ENCODE measurements around the gene POLE4. TPM values are rescaled to one million over a fixed set of nuclear protein-coding genes. Genes with fewer than 3 reads are reported as not detected.

Gene POLE4
- total and polyA plus RNA-seq, 3 donors from 2014 or later: 28.0 to 66.1 (median 37.8) TPM

GRCh38 chr2:74915743-74916142 is 42.7 kb upstream of the POLE4 start:
- no peaks in the 10 kb centered on the region for H3K4me1 ChIP-seq
- H3K27me3 ChIP-seq: no peaks in the 10 kb centered on the region
- intact Hi-C loops (cut with DNase I; ENCODE audit: low total_unique reads): no loop called here
- DNase-seq: no peak
- no peak overlapping the region for H3K27ac ChIP-seq
- TF ChIP-seq CTCF (IDR thresholded peaks at IDR 0.05) (no peak), POLR2A (IDR thresholded peaks at IDR 0.05) (no peak)
- WGBS, 2 donors: 84 to 87% methylated on average over 4 of the region's 4 CpGs
- H3K36me3 ChIP-seq (ENCODE audit: low read depth, missing control alignments): no peaks in the 10 kb centered on the region
- no peak overlapping the region for H3K4me3 ChIP-seq
- no peaks in the 10 kb centered on the region for H3K9me3 ChIP-seq

GRCh38 chr2:74916394-74916793 is 42.0 kb upstream of the POLE4 start:
- DNase-seq: no peak
- no peak overlapping the region for H3K27ac ChIP-seq
- intact Hi-C loops (cut with DNase I; ENCODE audit: low total_unique reads): no loop called here
- no peaks in the 10 kb centered on the region for H3K4me1 ChIP-seq
- no peaks in the 10 kb centered on the region for H3K9me3 ChIP-seq
- TF ChIP-seq POLR2A (IDR thresholded peaks at IDR 0.05): no peak
- TF ChIP-seq CTCF (IDR thresholded peaks at IDR 0.05): no peak
- WGBS, 2 donors: 77 to 78% methylated on average over 2 of the region's 2 CpGs
- no peak overlapping the region for H3K4me3 ChIP-seq
- no peaks in the 10 kb centered on the region for H3K36me3 ChIP-seq (ENCODE audit: low read depth, missing control alignments)
- no peaks in the 10 kb centered on the region for H3K27me3 ChIP-seq

DNA sequence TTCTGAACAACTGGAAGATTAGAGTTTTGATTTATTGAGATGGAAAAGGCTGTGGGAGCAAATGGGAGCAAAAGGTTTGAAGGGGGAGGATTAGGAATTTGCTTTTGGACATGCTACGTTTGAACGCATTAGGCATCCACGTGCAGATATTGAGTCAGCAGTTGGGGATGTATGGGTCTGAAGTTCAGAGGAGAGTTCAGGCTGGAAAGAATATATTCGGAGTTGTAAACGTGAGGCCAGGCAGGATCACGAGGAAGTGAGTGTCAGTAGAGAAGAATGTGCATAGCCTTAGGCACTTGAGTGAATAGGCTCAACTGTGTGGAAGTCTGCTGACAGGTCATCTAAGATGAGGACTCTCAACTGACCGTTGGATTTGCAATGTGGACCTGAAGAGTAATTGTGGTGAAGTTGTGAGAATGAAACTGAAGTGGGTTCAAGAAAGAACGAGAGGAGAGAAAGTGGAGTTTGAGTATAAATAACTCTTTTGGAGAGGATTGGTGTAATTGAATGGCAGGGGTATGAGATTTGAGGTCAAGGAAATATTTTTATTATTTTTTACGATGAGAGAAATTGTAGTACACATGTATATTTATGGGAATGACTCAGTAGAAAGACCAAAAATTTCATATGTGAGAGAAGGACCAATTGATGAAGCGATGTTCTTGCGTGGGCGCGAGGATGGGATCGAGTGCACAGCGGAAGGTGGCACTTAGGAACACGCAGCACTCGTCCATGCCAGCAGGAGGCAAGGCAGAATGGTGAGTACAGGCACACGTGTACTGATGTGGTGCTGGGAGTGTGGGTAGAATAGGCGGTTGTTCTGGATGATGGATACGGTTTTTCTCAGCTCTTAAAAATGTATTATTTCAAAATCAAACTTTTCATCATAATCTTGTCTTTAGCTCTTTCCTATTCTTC is 40.5 kb upstream of the POLE4 start:
- no peak for DNase-seq
- no peak overlapping the region for H3K27ac ChIP-seq
- no peaks in the 10 kb centered on the region for H3K9me3 ChIP-seq
- TF ChIP-seq CTCF (IDR thresholded peaks at IDR 0.05) (no peak), POLR2A (IDR thresholded peaks at IDR 0.05) (no peak)
- intact Hi-C loops (cut with DNase I; ENCODE audit: low total_unique reads): no loop called here
- H3K27me3 ChIP-seq: no peaks in the 10 kb centered on the region
- 72 to 82% methylated on average over 20 of the region's 20 CpGs for whole genome bisulfite sequencing, 2 donors
- H3K4me3 ChIP-seq: no peak overlapping the region
- H3K36me3 ChIP-seq (ENCODE audit: low read depth, missing control alignments): no peaks in the 10 kb centered on the region
- H3K4me1 ChIP-seq: no peaks in the 10 kb centered on the region

DNA sequence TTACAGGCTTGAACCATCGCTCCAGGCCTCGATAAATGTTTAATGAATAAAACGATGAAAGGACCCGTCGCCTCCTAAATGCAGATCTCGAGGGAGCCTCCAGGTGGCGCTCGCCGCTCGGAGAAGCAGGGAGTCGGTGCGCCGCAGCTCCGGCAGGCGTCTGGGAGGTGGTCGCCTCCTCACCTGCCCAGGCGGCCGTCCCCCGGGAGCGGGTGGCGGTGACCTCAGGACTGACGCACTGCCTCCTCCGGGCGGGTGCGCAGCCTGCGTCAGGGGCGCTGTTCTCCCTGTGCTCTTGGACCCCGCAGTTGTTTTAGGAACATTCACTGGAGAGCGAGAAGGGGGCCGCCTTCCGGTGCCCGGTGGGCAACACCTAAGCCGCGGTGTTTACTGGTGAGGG is 38.6 kb upstream of the POLE4 start:
- Histone ChIP-seq H3K36me3 (ENCODE audit: low read depth, missing control alignments) (no peaks in the 10 kb centered on the region), H3K4me1 (no peaks in the 10 kb centered on the region), H3K9me3 (no peaks in the 10 kb centered on the region), H3K27ac (no peak overlapping the region), H3K27me3 (no peaks in the 10 kb centered on the region), H3K4me3 (peak overlapping the region; percentile 25 to 36)
- no peak for TF ChIP-seq POLR2A (IDR thresholded peaks at IDR 0.05)
- peak; percentile 55 to 80 (median 78) for TF ChIP-seq CTCF (IDR thresholded peaks at IDR 0.05)
- 3% methylated on average over 21 to 34 of the region's 34 CpGs for WGBS, 2 donors
- intact Hi-C loops (cut with DNase I; ENCODE audit: low total_unique reads): no loop called here
- DNase-seq: peak; percentile 75

Measured in testis (tissue), 3 donors.